ENCODE results near the gene DLG2.

GRCh38 chr11:85118151-85118550 lies 509.0 kb downstream of the DLG2 start:
- no peak for TF ChIP-seq POLR2A (IDR thresholded peaks at IDR 0.05; ENCODE audit: low read depth, low read length)
- no peak for TF ChIP-seq RFX5 (IDR thresholded peaks at IDR 0.05; ENCODE audit: low read depth, low read length)
- no peak for TF ChIP-seq CTCF (conservative IDR thresholded peaks at IDR 0.05; ENCODE audit: low read depth, low read length)

All from IMR-90 (cell line).